ENCODE results near the gene COL9A3. TPM values are rescaled to one million over a fixed set of nuclear protein-coding genes. Genes with fewer than 3 reads are reported as not detected.

Gene COL9A3
- total and polyA plus RNA-seq, 2 donors from 2014 or later, result 2.3 to 4.3 TPM

DNA sequence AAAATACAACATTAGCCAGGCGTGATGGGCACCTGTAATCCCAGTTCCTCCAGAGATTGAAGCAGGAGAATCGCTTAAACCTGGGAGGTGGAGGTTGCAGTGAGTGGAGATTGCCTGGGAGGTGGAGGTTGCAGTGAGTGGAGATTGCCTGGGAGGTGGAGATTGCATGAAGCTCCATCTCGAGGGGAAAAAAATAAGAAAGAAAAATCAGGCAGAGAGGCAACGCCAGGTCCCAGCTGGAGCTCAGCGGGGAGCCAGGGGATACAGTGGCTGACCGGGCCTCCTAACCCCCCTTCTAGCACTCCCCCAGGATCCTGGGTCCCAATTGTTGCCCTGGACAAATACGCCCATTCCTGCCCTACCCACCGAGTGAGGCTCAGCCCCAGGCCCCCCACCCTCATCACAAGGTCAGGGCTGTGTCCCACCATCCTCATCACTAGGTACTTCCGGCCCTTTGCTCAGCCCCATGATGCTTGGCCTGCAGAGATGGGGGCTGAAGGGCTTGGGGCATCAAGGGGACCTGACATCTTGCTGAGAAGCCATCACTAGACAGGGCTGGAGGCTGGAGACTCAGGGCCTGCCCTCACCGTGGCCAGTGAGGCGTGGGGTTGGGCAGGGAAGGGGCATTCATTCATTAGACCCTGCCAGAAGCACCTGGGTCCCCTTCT lies 10.3 kb upstream of the COL9A3 start:
- Histone ChIP-seq H3K4me3 (ENCODE audit: low read length in 3 of 3) (peak overlapping the region in 1 of 3 donors; percentile 67), H3K36me3 (ENCODE audit: control insufficient read depth in 2 of 3, insufficient read depth in 3 of 3, low read length in 3 of 3) (peaks cover 0 to 19% (median 10%) of the 10 kb centered on the region in 3 donors), H3K4me1 (ENCODE audit: control insufficient read depth in 2 of 3, insufficient read depth in 2 of 3, low read depth in 1 of 3, low read length in 3 of 3) (peaks cover 0 to 16% (median 12%) of the 10 kb centered on the region in 3 donors), H3K9ac (ENCODE audit: low read length in 3 of 3) (peak overlapping the region in 1 of 3 donors; percentile 65), H3K27me3 (ENCODE audit: control insufficient read depth, insufficient read depth, low read length) (no peaks in the 10 kb centered on the region), H3K27ac (ENCODE audit: low read depth in 2 of 2, low read length in 2 of 2) (no peak overlapping the region), H3K9me3 (ENCODE audit: control insufficient read depth in 2 of 3, insufficient read depth in 1 of 3, low read length in 3 of 3) (no peaks in the 10 kb centered on the region)
- TF ChIP-seq, protein P1, sequence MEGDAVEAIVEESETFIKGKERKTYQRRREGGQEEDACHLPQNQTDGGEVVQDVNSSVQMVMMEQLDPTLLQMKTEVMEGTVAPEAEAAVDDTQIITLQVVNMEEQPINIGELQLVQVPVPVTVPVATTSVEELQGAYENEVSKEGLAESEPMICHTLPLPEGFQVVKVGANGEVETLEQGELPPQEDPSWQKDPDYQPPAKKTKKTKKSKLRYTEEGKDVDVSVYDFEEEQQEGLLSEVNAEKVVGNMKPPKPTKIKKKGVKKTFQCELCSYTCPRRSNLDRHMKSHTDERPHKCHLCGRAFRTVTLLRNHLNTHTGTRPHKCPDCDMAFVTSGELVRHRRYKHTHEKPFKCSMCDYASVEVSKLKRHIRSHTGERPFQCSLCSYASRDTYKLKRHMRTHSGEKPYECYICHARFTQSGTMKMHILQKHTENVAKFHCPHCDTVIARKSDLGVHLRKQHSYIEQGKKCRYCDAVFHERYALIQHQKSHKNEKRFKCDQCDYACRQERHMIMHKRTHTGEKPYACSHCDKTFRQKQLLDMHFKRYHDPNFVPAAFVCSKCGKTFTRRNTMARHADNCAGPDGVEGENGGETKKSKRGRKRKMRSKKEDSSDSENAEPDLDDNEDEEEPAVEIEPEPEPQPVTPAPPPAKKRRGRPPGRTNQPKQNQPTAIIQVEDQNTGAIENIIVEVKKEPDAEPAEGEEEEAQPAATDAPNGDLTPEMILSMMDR (IDR thresholded peaks at IDR 0.05; ENCODE audit: borderline replicate concordance, extremely low read depth, insufficient read depth), result no peak
- FAIRE-seq (no peak), DNase-seq (no peak)
- intact Hi-C loops (cut with DNase I), result loop anchor here (10.0 kb wide), 1 partner anchor 142 kb away; no protein-coding TSS in a partner anchor

- Histone ChIP-seq H3K36me3 (ENCODE audit: control insufficient read depth in 2 of 3, insufficient read depth in 3 of 3, low read length in 3 of 3) (peaks cover 0 to 23% (median 12%) of the 10 kb centered on the region in 3 donors), H3K27me3 (ENCODE audit: control insufficient read depth, insufficient read depth, low read length) (no peaks in the 10 kb centered on the region), H3K27ac (ENCODE audit: low read depth in 2 of 2, low read length in 2 of 2) (no peak overlapping the region), H3K9me3 (ENCODE audit: control insufficient read depth in 2 of 3, insufficient read depth in 1 of 3, low read length in 3 of 3) (no peaks in the 10 kb centered on the region), H3K4me3 (ENCODE audit: low read length in 3 of 3) (no peak overlapping the region), H3K4me1 (ENCODE audit: control insufficient read depth in 2 of 3, insufficient read depth in 2 of 3, low read depth in 1 of 3, low read length in 3 of 3) (peaks cover 0 to 16% (median 12%) of the 10 kb centered on the region in 3 donors), H3K9ac (ENCODE audit: low read length in 3 of 3) (no peak overlapping the region)
- intact Hi-C loops (cut with DNase I), result loop anchor here (10.0 kb wide), 1 partner anchor 143 kb away; no protein-coding TSS in a partner anchor
- TF ChIP-seq, protein P1 (IDR thresholded peaks at IDR 0.05; ENCODE audit: borderline replicate concordance, extremely low read depth, insufficient read depth), result no peak
- no peak for DNase-seq
- FAIRE-seq, result no peak
Measured at GRCh38 chr20:62807444-62808210, 9.2 kb upstream of the COL9A3 start.

GRCh38 chr20:62808211-62808865 lies 8.5 kb upstream of the COL9A3 start:
- intact Hi-C loops (cut with DNase I), result loop anchor here (10.0 kb wide), 1 partner anchor 144 kb away; no protein-coding TSS in a partner anchor
- peaks cover 0 to 23% (median 12%) of the 10 kb centered on the region in 3 donors for H3K36me3 ChIP-seq (ENCODE audit: control insufficient read depth in 2 of 3, insufficient read depth in 3 of 3, low read length in 3 of 3)
- H3K9me3 ChIP-seq (ENCODE audit: control insufficient read depth in 2 of 3, insufficient read depth in 1 of 3, low read length in 3 of 3), result no peaks in the 10 kb centered on the region
- no peak overlapping the region for H3K4me3 ChIP-seq (ENCODE audit: low read length in 3 of 3)
- DNase-seq (peak in 3 of 5 donors; percentile 64 to 79 (median 74)), FAIRE-seq (no peak)
- TF ChIP-seq, protein P1 (IDR thresholded peaks at IDR 0.05; ENCODE audit: borderline replicate concordance, extremely low read depth, insufficient read depth), result peak; percentile 70
- H3K27ac ChIP-seq (ENCODE audit: low read depth in 2 of 2, low read length in 2 of 2), result no peak overlapping the region
- peaks cover 0 to 16% (median 12%) of the 10 kb centered on the region in 3 donors for H3K4me1 ChIP-seq (ENCODE audit: control insufficient read depth in 2 of 3, insufficient read depth in 2 of 3, low read depth in 1 of 3, low read length in 3 of 3)
- no peak overlapping the region for H3K9ac ChIP-seq (ENCODE audit: low read length in 3 of 3)
- no peaks in the 10 kb centered on the region for H3K27me3 ChIP-seq (ENCODE audit: control insufficient read depth, insufficient read depth, low read length)

Measured in kidney (tissue), 14 donors.